Tibial nerve (tissue), 3 donors: Measurements from ENCODE around the gene OR14C36.

Experiments
- POLR2A ChIP-seq, 2 donors: fragments of 450-650 bp; IDR thresholded peaks; one replicate each; pipeline ENCODE4 v1.6.1; 2017; ENCODE audit warnings: antibody characterized with exemption in 2 of 2, mild to moderate bottlenecking in 2 of 2, moderate library complexity in 2 of 2
- TF ChIP-seq, protein P1 (sequence below), 5 experiments: fragments of 200-600 bp in 3 of 5; fragments of 450-650 bp in 2 of 5; sonication (generic) in 3 of 5; IDR thresholded peaks; one replicate each; pipeline ENCODE4 v1.5.1; 2016 to 2019; ENCODE audit warnings: antibody characterized with exemption in 5 of 5, mild to moderate bottlenecking in 3 of 5, moderate library complexity in 2 of 5

DNA sequence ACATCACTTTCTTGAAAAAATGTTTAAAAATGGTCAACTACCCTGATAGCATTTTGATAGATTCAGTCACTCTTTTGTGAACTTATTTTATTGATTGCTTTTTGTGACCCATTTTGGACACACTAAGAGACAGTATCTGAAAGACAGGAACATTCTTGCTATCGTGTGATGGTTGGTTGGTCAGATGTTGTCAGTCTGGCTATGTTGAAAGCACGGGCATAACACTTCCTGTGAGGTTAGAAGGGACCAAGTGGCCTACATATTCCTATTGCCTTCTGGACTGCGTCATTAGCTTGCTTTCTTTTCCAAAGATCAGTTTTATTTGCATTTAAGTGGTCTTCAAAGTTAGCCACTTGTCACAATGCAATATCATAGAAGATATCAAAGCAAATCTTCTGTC is 28.3 kb downstream of the OR14C36 start:
- TF ChIP-seq, protein P1, sequence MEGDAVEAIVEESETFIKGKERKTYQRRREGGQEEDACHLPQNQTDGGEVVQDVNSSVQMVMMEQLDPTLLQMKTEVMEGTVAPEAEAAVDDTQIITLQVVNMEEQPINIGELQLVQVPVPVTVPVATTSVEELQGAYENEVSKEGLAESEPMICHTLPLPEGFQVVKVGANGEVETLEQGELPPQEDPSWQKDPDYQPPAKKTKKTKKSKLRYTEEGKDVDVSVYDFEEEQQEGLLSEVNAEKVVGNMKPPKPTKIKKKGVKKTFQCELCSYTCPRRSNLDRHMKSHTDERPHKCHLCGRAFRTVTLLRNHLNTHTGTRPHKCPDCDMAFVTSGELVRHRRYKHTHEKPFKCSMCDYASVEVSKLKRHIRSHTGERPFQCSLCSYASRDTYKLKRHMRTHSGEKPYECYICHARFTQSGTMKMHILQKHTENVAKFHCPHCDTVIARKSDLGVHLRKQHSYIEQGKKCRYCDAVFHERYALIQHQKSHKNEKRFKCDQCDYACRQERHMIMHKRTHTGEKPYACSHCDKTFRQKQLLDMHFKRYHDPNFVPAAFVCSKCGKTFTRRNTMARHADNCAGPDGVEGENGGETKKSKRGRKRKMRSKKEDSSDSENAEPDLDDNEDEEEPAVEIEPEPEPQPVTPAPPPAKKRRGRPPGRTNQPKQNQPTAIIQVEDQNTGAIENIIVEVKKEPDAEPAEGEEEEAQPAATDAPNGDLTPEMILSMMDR (IDR thresholded peaks at IDR 0.05): no peak
- TF ChIP-seq POLR2A (IDR thresholded peaks at IDR 0.05): no peak
